NCI-H774 (cell line): Measurements from ENCODE around the gene RPRML.
A peak's percentile ranks its signal among the peaks of the same experiment; 100 is the strongest.
"Not testable (repeated sequence)": the region's sequence is repeated elsewhere in the genome, so short reads cannot be mapped to it uniquely, and the experiment has no call there.

Experiments
- DNase-seq: peaks from one replicate; lab custom pipeline; 2025; lab: John Stamatoyannopoulos, UW

The RPRML gene

DNA sequence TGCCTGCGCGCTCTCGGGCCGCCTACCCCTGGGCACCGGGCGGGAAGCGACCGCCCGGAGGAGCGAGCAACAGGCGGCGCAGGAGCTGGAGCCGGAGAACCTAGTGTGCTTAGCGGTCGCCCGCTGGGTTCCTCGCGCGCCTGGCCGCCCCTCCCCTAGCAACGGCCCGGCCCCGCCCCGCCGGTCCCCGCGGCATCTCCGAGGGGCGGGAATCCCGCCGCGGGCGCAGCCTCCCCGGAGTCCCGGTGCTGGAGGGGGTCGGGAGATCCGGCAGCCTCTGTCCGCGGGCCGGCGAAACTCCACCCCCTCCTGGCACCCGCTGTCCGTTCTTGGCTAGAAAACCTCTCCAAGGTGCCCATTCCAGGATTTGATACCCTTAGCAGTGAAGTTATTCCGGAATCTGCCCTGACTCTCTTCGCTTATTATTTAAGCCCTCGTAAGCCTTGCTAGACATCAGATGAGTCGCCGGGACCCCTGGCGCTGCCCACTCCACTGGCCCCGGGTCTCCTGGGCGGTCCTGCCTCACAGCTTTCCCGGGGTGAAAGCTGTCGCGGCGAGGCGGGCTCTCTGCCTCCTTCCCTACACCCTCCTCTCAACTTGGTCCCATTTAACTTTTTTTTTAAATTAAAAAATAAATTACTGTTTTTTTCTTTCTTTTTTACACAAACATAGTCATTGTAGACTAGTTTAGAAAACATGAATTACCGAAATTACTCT lies at the start of gene RPRML:
Gene RPRML (minus strand): TSS at position 107 of the 717 bp plus-strand sequence. CDS start 246 bp downstream, outside the sequence.
- peak; percentile 26 for DNase-seq

DNA sequence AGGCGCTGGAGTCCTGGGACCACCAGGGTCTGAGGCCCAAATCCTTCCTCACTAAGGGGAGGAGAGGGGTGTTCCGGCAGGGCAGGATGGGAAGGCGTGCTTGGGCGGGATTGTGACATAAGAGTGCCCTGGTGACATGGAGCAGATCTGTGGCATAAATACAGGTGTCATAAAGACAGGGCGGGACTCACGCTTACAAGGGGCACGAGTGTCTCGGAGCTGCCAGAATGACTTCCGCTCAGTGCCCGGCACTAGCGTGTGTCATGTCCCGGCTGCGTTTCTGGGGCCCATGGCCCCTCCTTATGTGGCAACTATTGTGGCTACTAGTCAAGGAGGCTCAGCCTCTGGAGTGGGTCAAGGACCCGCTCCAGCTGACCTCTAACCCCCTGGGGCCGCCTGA lies 37.9 kb upstream of the RPRML start:
- DNase-seq = not testable (repeated sequence)

DNA sequence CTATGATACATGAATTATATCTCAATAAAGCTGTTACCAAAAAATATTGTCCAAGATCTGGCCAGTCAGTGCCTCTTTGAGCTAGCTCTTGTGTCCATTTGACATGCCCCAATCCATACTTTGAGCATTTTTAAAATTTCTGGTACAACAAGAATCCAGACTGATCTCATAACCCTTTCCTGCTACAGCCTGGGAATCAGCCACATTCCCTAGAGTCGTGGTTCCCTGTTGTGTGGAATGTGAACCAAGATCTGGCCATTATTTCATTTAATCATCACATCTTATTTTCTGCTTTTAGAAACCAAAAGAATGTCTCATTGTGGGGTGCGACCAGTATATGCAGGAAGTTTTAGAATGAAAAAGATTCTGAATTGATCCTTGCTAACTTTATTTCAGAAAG lies 34.3 kb upstream of the RPRML start:
- DNase-seq = no peak

GRCh38 chr17:47012457-47012856 lies 33.4 kb upstream of the RPRML start:
- no peak for DNase-seq

DNA sequence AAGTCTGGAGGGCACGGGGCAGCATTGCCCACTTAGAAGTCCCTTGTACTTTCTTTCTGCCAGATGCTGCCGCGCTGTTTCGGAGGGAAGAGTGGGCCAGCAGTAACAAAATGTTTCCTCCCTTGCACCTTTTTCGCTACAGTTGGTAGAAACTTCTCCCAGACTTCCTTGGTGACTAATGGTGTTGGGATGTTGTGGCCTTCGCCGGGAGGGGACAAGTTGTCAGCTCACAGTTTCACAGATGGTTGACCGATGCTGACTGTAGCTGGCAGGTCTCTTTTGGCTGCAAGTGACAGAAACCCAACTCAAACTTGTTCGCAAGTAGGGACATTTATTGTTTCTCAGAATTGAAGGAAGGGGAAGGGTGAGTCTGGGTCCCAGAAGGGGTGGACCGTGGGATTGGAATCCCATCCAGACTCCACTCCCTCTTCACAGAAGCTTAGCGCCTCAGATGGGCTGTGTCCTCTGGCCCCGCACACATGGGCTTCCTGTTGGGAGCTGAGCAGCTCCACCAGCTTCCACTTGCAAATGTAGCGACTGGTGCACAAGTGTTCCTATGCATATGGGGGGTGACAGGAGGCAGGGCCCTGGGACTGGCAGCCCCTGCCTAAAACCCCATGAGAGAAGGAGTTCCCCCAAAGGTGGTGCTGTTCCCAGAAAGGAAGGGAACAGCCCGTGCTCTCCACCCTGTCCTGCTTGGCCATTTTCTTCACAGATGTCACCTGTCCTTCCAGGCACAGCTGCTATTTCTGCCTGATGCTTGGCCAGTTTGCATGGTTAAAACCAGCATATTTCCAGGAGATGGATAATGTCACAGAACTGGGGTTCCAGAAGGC lies 30.9 kb upstream of the RPRML start:
- DNase-seq = no peak

- DNase-seq = no peak
These were observed 25.9 kb upstream of the RPRML start for GRCh38 chr17:47004906-47005305.

GRCh38 chr17:47003864-47004263 lies 24.8 kb upstream of the RPRML start:
- not testable (repeated sequence) for DNase-seq

GRCh38 chr17:46995841-46996571 lies 17.0 kb upstream of the RPRML start:
- no peak for DNase-seq

DNA sequence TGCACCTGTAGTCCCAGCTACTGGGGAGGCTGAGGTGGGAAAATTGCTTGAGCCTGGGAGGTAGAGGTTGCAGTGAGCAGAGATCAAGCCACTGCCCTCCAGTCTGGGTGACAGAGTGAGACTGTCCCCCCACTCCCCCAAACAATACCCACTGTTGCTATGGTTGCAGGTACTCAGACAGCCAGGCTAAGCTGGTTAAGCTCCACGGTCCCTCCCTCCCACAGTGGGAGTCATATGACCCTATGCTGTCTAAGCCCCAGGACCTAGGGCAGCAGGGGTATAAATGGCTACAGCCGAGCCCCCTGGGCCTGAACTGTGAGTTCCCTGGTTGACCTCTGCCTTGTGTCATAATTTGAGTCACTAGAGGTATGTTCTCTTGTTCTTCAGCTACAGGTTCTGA lies 15.9 kb upstream of the RPRML start:
- no peak for DNase-seq

DNA sequence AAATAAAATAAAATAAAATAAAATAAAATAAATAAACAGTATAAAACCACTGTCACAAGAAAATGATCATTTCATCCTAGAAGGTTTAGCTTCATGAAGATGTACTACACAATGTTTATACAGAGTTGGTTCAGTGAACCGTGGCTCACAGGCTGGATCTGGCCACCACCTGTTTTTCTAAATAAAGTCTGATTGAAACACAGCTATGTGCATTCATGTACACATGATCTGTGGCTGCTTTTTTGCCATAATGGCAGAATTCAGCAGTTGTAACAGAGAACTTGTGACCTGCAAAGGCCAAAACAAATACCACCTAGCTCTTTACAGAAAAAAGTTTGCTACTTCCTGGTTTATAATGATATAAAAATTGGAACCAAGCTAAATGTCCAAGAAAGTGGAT lies 12.6 kb upstream of the RPRML start:
- DNase-seq = no peak

GRCh38 chr17:46989637-46990431 lies 10.8 kb upstream of the RPRML start:
- no peak for DNase-seq

- DNase-seq = not testable (repeated sequence)
These were observed 8.9 kb upstream of the RPRML start for GRCh38 chr17:46987927-46988326.

- no peak for DNase-seq
These were observed 7.3 kb upstream of the RPRML start for GRCh38 chr17:46986366-46986765.

DNA sequence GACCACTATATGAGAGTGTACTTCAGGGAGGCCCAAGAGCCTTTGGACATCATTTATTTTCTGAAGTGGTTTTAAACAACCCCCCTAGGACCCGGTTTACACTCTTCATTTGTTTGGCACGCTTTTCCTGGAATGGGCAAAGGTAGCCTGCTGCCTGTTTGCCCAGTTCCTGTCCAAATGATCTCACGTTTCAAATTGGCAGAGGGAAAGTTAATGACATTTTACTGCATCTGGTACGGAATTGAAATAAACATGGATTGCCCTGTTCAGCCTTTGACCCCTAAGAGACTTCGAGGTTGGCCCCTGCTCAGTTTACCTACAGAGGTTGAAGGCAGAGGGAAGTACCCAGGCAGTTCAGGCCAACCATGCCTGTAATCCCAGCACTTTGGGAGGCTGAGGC lies 5.8 kb upstream of the RPRML start:
- peak; percentile 60 for DNase-seq

DNA sequence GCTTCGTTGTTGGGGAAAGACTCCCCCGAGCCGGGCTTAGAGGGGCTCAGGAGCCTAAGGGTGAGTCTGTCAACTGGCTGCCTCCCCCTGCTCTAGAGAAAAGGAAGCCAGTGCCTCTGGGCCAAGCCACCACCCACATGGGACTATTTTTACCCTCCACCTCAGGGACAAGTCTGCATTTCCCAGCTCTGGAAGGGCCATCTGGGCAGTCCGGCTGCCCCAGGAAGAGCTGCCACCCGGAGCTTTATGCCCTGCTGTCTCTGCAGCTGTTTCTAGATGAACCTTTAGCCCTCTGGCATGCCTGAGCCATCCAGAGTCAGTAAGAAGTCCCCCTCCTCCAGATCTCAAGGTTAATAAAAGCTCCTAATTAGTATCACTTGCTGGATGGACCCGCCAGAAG lies 5.3 kb upstream of the RPRML start:
- no peak for DNase-seq

DNA sequence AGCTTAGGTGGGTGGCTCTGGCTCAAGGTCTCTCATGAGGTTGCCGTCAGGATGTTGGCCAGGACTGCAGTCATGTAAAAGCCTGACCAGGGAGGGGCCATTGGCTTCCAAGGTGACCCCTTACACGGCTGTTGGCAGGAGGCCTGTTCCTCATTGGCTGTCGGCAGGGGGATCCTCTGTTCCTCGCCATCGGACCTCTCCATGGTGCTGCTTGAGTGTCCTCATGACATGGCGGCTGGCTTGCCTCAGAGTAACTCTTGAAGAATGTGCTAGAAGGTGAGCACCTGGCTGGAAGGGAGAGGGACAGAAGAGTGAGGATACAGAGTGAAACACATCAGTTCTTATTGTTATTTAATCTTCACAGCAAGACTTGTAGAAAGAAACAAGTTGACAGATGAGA lies 4.7 kb upstream of the RPRML start:
- no peak for DNase-seq

GRCh38 chr17:46982577-46982976 lies 3.5 kb upstream of the RPRML start:
- no peak for DNase-seq

DNA sequence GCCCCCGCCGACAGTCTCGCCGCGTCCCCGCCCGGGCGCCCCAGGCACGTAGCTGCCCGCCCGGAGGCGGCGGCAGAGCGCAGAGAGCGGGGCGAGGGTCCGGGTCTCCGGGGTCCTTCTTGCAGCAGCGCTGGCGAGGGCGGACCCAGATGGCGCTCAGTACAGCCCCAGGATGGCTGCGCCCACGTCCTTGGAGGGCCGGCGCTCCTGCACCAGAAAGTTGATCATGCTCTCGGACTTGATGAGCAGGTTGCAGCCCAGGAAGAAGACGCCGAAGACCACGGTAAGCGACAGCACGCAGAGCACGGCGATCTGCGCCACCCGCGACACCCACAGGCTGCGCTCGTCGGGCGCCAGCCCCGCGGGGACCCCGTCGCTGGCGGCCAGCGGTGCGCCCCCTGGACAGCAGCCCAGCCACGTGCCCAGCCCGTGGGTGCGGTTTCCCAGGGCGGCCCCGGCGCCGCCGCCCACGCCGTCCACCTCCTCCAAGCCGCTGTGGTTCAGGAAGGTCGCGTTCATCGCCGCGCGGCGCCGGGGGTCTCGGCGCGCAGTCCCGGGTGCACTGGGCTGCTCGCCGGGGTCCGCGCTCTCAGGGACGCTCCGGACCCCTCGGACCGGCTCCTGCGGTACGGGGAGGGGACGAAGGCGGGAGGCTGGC lies 435 bp downstream of the RPRML start:
- DNase-seq = no peak

DNA sequence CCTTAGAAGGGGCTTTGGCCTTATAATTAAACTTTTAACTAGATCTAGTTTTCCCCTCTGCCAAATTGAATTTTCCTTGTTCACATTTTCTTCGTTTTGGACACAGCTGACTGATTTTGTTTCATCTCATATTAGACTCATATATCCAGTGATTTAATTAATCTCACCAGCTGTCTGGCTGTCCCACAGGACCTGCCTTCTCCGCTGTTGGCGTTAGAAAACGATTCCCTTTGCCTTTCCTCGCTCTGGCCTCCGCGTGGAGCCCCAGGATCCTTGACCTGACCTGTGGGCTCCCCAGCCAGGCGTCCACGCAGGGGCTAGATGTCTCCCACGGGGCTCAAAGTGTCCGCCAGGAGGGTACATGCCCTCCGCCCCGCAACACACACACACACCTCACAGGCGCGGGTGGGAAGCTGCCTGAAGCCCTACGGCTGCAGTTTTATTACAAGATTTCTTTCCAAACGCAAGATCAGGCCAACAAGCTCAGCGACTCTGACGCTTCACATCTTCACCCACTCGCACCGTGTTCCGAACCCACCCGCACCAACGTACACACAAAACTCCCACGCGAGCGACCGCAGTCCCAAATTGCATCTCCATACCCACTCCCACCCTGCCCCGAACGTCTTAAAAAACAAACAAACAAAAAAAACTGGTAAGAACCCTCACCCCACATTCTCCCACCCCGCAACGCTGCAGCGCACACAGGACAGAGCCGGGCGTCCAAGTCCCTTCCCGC lies 1.1 kb downstream of the RPRML start:
- no peak for DNase-seq

DNA sequence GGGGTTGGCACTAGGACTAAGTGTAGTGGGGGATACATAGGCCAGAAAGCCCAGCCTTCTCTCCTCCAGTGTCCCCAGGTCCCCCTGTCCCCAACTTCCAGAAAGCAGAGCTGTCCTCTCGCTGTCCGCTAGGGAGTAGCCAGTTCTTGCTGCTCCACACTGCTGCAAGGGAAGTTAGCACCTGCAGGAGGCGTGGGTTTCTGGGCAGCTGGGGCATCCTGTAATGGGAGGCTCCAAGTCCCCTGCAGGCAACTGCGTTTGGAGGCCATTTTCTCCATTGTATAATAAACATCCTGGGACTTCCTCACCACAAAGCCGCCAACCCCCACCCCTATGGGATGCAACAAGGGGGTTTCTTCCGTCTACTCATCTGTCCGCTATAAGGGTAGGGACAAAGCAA lies 1.7 kb downstream of the RPRML start:
- DNase-seq = no peak
